Skeletal muscle tissue (tissue), 4 donors: Measurements from ENCODE around the gene IL20. TPM values are rescaled to one million over a fixed set of nuclear protein-coding genes. Genes with fewer than 3 reads are reported as not detected.
A peak's percentile ranks its signal among the peaks of the same experiment; 100 is the strongest.

ENCODE experiments used
- H3K27ac ChIP-seq: one replicate; pipeline ENCODE4 v1.7.0; 2013; ENCODE audit warnings: mild to moderate bottlenecking, low read depth, low read length, inconsistent platforms
- H3K27me3 ChIP-seq, 3 donors: one replicate each; pipeline ENCODE4 v1.7.0; 2013; ENCODE audit warnings: low read length in 3 of 3; ENCODE audit not compliant: control insufficient read depth in 3 of 3, insufficient read depth in 3 of 3
- H3K36me3 ChIP-seq, 3 donors: one replicate each; pipeline ENCODE4 v1.7.0; 2013; ENCODE audit warnings: low read length in 3 of 3; ENCODE audit not compliant: control insufficient read depth in 3 of 3, insufficient read depth in 3 of 3
- H3K4me1 ChIP-seq, 3 donors: one replicate each; pipeline ENCODE4 v1.7.0; 2013; ENCODE audit warnings: low read length in 3 of 3, mild to moderate bottlenecking in 3 of 3; ENCODE audit not compliant: control insufficient read depth in 3 of 3, insufficient read depth in 3 of 3
- H3K4me3 ChIP-seq, 3 donors: one replicate each; pipeline ENCODE4 v1.7.0; 2013; ENCODE audit warnings: low read length in 3 of 3
- H3K9ac ChIP-seq, 3 donors: one replicate each; pipeline ENCODE4 v1.7.0; 2013; ENCODE audit warnings: low read length in 3 of 3, mild to moderate bottlenecking in 3 of 3, moderate library complexity in 2 of 3, low read depth in 1 of 3
- H3K9me3 ChIP-seq, 3 donors: one replicate each; pipeline ENCODE4 v1.7.0; 2013; ENCODE audit warnings: low read length in 3 of 3; ENCODE audit not compliant: control insufficient read depth in 3 of 3
- total RNA-seq: library from RNA; depleted of rRNA; stranded (reverse); fragments of >200 nt; gene quantifications from one replicate; pipeline ENCODE4 v1.2.3, GENCODE V29; 2014
- donor health status: Osteomylitis.

The IL20 gene
- total RNA-seq, 1 donor from 2014 or later, result not detected

GRCh38 chr1:206898089-206898914, 32.9 kb downstream of the IL20 start:
- Histone ChIP-seq H3K9me3 (no peaks in the 10 kb centered on the region), H3K36me3 (no peaks in the 10 kb centered on the region), H3K4me1 (peaks cover 3 to 26% (median 11%) of the 10 kb centered on the region in 3 donors), H3K4me3 (no peak overlapping the region), H3K27ac (no peak overlapping the region), H3K27me3 (peaks cover 0 to 3% (median 0%) of the 10 kb centered on the region in 3 donors), H3K9ac (no peak overlapping the region)

DNA sequence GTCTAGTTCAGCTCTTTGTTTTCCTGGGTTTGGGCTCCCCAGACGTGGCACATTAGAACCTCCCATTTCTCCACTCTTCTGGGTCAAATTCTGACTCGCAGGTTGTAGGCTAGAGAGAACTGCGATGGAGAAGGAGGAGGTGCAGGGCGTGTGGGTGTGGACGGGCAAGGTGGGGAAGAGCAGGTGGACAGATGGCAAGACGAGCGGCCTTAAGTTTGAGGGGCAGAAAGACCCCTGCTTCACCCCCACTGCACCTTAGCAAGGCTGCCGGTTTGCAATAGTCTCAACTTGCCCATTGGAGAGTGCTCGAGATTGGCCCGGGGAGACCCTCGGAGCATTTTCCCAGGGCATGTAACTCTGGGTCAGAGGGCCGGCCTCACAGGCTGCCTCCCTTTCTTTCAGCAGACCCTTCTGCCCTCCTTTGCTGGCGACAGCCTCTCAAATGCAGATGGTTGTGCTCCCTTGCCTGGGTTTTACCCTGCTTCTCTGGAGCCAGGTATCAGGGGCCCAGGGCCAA, 33.5 kb downstream of the IL20 start:
- Histone ChIP-seq H3K27me3 (peaks cover 0 to 3% (median 0%) of the 10 kb centered on the region in 3 donors), H3K27ac (no peak overlapping the region)

DNA sequence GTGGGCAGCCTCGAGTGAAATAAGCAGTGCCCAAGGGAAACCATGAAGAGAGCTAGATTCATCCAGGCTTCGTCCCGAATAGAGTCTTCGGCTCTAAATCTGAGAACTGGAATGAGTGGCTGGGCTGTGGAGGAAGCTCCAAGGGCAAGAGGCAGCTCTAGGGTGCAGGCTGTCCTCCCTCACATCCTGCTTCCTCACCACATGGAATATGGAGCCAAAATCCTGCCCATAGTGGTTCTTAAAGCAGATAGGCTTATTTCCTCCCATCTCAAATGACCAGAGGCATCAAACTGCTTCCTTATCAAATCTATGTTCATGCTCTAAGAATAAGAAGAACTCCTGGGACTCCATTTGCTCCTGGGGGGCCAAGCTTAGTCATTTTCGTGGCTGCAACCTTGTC, 34.3 kb downstream of the IL20 start:
- Histone ChIP-seq H3K9me3 (no peaks in the 10 kb centered on the region), H3K4me3 (no peak overlapping the region), H3K9ac (no peak overlapping the region), H3K27me3 (peaks cover 0 to 3% (median 0%) of the 10 kb centered on the region in 3 donors), H3K36me3 (no peaks in the 10 kb centered on the region), H3K4me1 (peaks cover 3 to 37% (median 11%) of the 10 kb centered on the region in 3 donors), H3K27ac (no peak overlapping the region)

More for the DNA sequence above, 33.5 kb downstream of the IL20 start:
- Histone ChIP-seq H3K4me1 (peaks cover 3 to 33% (median 11%) of the 10 kb centered on the region in 3 donors), H3K36me3 (no peaks in the 10 kb centered on the region), H3K9ac (no peak overlapping the region), H3K4me3 (no peak overlapping the region), H3K9me3 (no peaks in the 10 kb centered on the region)

GRCh38 chr1:206900149-206900548, 34.7 kb downstream of the IL20 start:
- Histone ChIP-seq H3K27ac (no peak overlapping the region), H3K36me3 (no peaks in the 10 kb centered on the region), H3K4me3 (no peak overlapping the region), H3K27me3 (peaks cover 0 to 3% (median 0%) of the 10 kb centered on the region in 3 donors), H3K9ac (no peak overlapping the region), H3K9me3 (no peaks in the 10 kb centered on the region), H3K4me1 (peaks cover 3 to 37% (median 11%) of the 10 kb centered on the region in 3 donors)

DNA sequence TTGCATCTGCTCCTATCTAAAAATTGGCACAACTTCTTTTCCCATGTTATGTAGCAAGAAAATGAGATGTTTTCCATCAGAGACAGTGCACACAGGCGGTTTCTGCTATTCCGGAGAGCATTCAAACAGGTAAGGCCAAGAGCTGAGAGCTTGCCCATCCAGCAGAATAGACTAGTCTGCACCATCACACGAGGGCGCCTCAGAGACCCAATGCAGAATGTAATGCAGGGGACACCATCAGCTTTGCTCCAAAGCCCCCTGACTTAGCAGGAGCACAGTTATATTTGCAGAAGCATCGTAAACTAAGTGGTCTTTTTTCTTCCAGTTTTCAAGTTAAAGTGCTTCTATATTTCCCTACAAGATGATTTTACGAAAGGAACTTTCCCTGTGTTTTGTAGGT, 36.5 kb downstream of the IL20 start:
- no peak overlapping the region for H3K4me3 ChIP-seq
- H3K27me3 ChIP-seq, result no peaks in the 10 kb centered on the region
- H3K36me3 ChIP-seq, result no peaks in the 10 kb centered on the region
- no peak overlapping the region for H3K27ac ChIP-seq
- no peaks in the 10 kb centered on the region for H3K9me3 ChIP-seq
- no peak overlapping the region for H3K9ac ChIP-seq
- H3K4me1 ChIP-seq, result peaks cover 3 to 25% (median 11%) of the 10 kb centered on the region in 3 donors

GRCh38 chr1:206902702-206903101, 37.3 kb downstream of the IL20 start:
- Histone ChIP-seq H3K9me3 (no peaks in the 10 kb centered on the region), H3K36me3 (no peaks in the 10 kb centered on the region), H3K4me3 (no peak overlapping the region), H3K27ac (no peak overlapping the region), H3K27me3 (no peaks in the 10 kb centered on the region), H3K4me1 (peaks cover 3 to 32% (median 17%) of the 10 kb centered on the region in 3 donors), H3K9ac (no peak overlapping the region)

DNA sequence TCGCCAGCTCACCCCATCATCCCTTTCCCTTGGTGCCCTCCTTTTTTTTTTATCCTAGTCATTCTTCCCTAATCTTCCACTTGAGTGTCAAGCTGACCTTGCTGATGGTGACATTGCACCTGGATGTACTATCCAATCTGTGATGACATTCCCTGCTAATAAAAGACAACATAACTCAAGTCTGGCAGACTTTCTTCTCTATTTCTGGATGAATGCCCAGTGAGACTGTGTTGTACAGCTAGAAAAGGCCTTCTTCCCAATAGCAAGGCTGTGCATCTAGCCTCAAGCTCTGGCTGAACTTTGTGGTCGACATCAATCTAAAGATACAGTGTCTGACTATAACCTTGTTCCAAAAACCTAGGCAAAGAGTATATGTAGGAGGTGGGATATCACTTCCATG, 38.3 kb downstream of the IL20 start:
- peak overlapping the region; percentile 2 for H3K27ac ChIP-seq
- no peaks in the 10 kb centered on the region for H3K36me3 ChIP-seq
- H3K4me3 ChIP-seq, result no peak overlapping the region
- H3K27me3 ChIP-seq, result no peaks in the 10 kb centered on the region
- no peak overlapping the region for H3K9ac ChIP-seq
- no peaks in the 10 kb centered on the region for H3K9me3 ChIP-seq
- peaks cover 2 to 26% (median 12%) of the 10 kb centered on the region in 3 donors for H3K4me1 ChIP-seq

- Histone ChIP-seq H3K27ac (no peak overlapping the region), H3K36me3 (no peaks in the 10 kb centered on the region), H3K9ac (no peak overlapping the region)
Measured at GRCh38 chr1:206904423-206905142, 39.2 kb downstream of the IL20 start.

GRCh38 chr1:206905295-206906164, 40.1 kb downstream of the IL20 start:
- Histone ChIP-seq H3K4me1 (peaks cover 6 to 30% (median 19%) of the 10 kb centered on the region in 3 donors), H3K9ac (no peak overlapping the region), H3K4me3 (no peak overlapping the region), H3K9me3 (no peaks in the 10 kb centered on the region), H3K36me3 (no peaks in the 10 kb centered on the region), H3K27me3 (peaks cover 0 to 5% (median 0%) of the 10 kb centered on the region in 3 donors), H3K27ac (no peak overlapping the region)

More at GRCh38 chr1:206904423-206905142, 39.2 kb downstream of the IL20 start:
- Histone ChIP-seq H3K4me3 (no peak overlapping the region), H3K27me3 (peaks cover 0 to 2% (median 0%) of the 10 kb centered on the region in 3 donors), H3K9me3 (no peaks in the 10 kb centered on the region), H3K4me1 (peaks cover 0 to 23% (median 12%) of the 10 kb centered on the region in 3 donors)
